Left lung (tissue), 10 donors: ENCODE data around the gene MRPL10. TPM values are rescaled to one million over a fixed set of nuclear protein-coding genes. Genes with fewer than 3 reads are reported as not detected.
A peak's percentile ranks its signal among the peaks of the same experiment; 100 is the strongest.

Experiments
- ATAC-seq: fragments of 200-7000 bp; cut with Tn5 transposase; one replicate; pipeline ENCODE4 v1.9.1; 2020; ENCODE audit warnings: moderate library complexity
- DNase-seq, 4 donors: peaks; one replicate each; pipeline ENCODE4 v3.0.0-alpha.2; 2013 to 2020
- H3K27ac ChIP-seq, 2 donors: fragments of 200-600 bp; sonication (generic) in 1 of 2; one replicate each; pipeline versions ENCODE4 v1.5.0 to v1.8.0; 2020 to 2021
- H3K27me3 ChIP-seq, 2 donors: fragments of 200-600 bp; sonication (generic) in 1 of 2; one replicate each; pipeline versions ENCODE4 v1.5.0 to v1.8.0; 2020 to 2021
- H3K36me3 ChIP-seq, 2 donors: fragments of 200-600 bp; sonication (generic) in 1 of 2; one replicate each; pipeline versions ENCODE4 v1.5.0 to v1.8.0; 2020 to 2021
- H3K4me1 ChIP-seq, 2 donors: fragments of 200-600 bp; one replicate each; pipeline ENCODE4 v1.8.0; 2021
- H3K4me3 ChIP-seq, 2 donors: fragments of 200-600 bp; sonication (generic) in 1 of 2; one replicate each; pipeline versions ENCODE4 v1.5.0 to v1.8.0; 2020 to 2021; ENCODE audit warnings: mild to moderate bottlenecking in 1 of 2
- H3K9me3 ChIP-seq, 2 donors: fragments of 200-600 bp; sonication (generic) in 1 of 2; one replicate each; pipeline versions ENCODE4 v1.5.0 to v1.8.0; 2020 to 2021
- CTCF ChIP-seq, 2 donors: fragments of 200-600 bp; sonication (generic) in 1 of 2; IDR thresholded peaks; one replicate each; pipeline versions ENCODE4 v1.5.0 to v1.8.0; 2021; ENCODE audit warnings: antibody characterized with exemption in 2 of 2
- intact Hi-C, 2 donors: fragments of 100-400 bp; cut with DNase I; formaldehyde crosslinking; loops; one replicate each; pipeline versions ENCODE4 v1.11.2 to v1.14.2; 2022
- polyA plus RNA-seq, 6 donors: library from polyadenylated mRNA; unstranded; fragments of 120-200 nt; gene quantifications; one replicate each; pipeline ENCODE4 v1.2.1, GENCODE V29; 2013; ENCODE audit not compliant: insufficient read length in 6 of 6
- total RNA-seq, 2 donors: library from RNA; stranded (reverse); fragmentation: NEBNext Ultra II Directional; extraction: Animal tissue kit (Norgen Biotek cat#: 25700); gene quantifications; one replicate each; pipeline ENCODE4 v1.2.1, GENCODE V29; 2021
- donor health status: DM: no; HTN: yes; CAD: no.
- donor health status: DM: no; HTN: no; CAD: no.

MRPL10 gene
- total and polyA plus RNA-seq, 8 donors = 26.2 to 55.7 (median 50.6) TPM

DNA sequence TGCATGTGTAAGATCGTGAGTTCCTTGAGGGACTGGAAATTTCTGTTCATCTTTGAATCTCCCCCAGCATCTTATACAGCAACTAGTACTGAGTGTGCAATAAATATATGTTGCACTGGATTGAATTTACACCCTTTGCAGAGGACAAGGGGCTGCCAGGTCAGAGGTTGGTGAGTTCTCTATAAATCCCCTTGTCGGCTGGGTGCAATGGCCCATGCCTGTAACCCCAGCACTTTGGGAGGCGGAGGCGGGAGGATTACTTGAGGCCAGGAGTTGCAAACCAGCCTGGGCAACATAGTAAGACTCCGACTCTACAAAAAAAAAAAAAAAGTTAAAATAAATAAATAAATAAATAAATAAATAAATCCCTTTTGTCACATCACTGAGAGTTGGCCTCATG is 29.0 kb upstream of the MRPL10 start:
- peaks cover 2 to 27% of the 10 kb centered on the region in 2 donors for H3K27me3 ChIP-seq
- no peaks in the 10 kb centered on the region for H3K36me3 ChIP-seq
- no peak overlapping the region for H3K4me3 ChIP-seq
- no peaks in the 10 kb centered on the region for H3K9me3 ChIP-seq
- intact Hi-C loops = no loop called here
- ATAC-seq = no peak
- no peak overlapping the region for H3K27ac ChIP-seq
- TF ChIP-seq CTCF (IDR thresholded peaks at IDR 0.05) = no peak
- H3K4me1 ChIP-seq = peaks cover 0 to 6% of the 10 kb centered on the region in 2 donors
- no peak for DNase-seq

GRCh38 chr17:47857551-47858455 is 26.5 kb upstream of the MRPL10 start:
- ATAC-seq (no peak), DNase-seq (no peak)
- Histone ChIP-seq H3K27me3 (peaks cover 15 to 53% of the 10 kb centered on the region in 2 donors), H3K27ac (no peak overlapping the region), H3K4me3 (no peak overlapping the region), H3K36me3 (no peaks in the 10 kb centered on the region), H3K9me3 (no peaks in the 10 kb centered on the region), H3K4me1 (peaks cover 0 to 5% of the 10 kb centered on the region in 2 donors)
- intact Hi-C loops = no loop called here
- TF ChIP-seq CTCF (IDR thresholded peaks at IDR 0.05) = no peak

GRCh38 chr17:47856830-47857229 is 25.5 kb upstream of the MRPL10 start:
- Histone ChIP-seq H3K4me1 (no peaks in the 10 kb centered on the region), H3K27ac (peak overlapping the region in 1 of 2 donors; percentile 33), H3K27me3 (peaks cover 24 to 63% of the 10 kb centered on the region in 2 donors), H3K36me3 (no peaks in the 10 kb centered on the region), H3K4me3 (no peak overlapping the region), H3K9me3 (no peaks in the 10 kb centered on the region)
- ATAC-seq = no peak
- no peak for DNase-seq
- intact Hi-C loops = no loop called here
- TF ChIP-seq CTCF (IDR thresholded peaks at IDR 0.05) = no peak

DNA sequence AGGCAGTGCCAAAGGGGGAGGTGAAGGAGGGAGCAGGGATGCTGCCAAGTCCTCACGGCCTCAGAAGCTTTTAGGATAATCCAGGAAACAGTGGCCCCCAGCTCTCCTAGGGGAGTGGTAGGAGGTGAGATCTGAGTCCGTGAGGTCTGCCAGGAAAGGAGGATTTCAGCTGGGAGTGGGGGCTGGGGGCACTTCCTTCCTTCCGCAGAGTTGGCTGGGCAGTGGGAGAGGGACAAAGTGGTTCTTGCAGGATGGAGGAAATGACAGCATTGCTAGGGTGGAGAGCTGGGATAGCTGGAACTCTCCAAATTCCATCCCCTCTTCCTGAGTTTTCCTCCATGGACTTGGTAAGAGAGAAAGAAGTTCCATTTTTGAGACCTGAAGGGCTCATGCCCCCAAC is 24.4 kb upstream of the MRPL10 start:
- no peaks in the 10 kb centered on the region for H3K36me3 ChIP-seq
- peaks cover 0 to 7% of the 10 kb centered on the region in 2 donors for H3K4me1 ChIP-seq
- peak overlapping the region; percentile 33 to 59 for H3K27ac ChIP-seq
- no peaks in the 10 kb centered on the region for H3K9me3 ChIP-seq
- no peak for ATAC-seq
- DNase-seq = no peak
- no peak for TF ChIP-seq CTCF (IDR thresholded peaks at IDR 0.05)
- H3K27me3 ChIP-seq = peaks cover 26 to 74% of the 10 kb centered on the region in 2 donors
- intact Hi-C loops = no loop called here
- H3K4me3 ChIP-seq = no peak overlapping the region

DNA sequence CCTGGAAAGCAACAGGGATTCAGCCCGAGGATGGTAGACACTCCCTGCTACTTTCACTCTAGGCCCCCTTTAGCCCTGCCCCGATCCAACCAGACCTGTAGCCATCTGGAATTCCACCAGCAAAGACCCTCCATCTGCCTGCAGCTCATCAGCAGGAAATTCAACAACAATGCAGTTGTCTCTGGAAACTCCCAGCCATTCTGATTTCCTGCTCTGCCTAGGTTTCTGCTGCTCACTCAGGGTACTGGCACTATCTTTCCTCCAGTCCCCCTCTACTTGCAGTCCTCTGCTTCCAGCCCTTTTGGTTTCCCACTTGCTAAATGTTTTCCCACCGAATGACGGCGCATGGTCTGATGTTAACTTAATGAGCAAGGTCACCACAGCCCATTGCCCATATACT is 22.3 kb upstream of the MRPL10 start:
- no peak overlapping the region for H3K27ac ChIP-seq
- H3K9me3 ChIP-seq = no peaks in the 10 kb centered on the region
- no peak overlapping the region for H3K4me3 ChIP-seq
- no peak for DNase-seq
- no peak for ATAC-seq
- peaks cover 0 to 13% of the 10 kb centered on the region in 2 donors for H3K4me1 ChIP-seq
- intact Hi-C loops = no loop called here
- H3K27me3 ChIP-seq = peaks cover 28 to 95% of the 10 kb centered on the region in 2 donors
- no peaks in the 10 kb centered on the region for H3K36me3 ChIP-seq
- no peak for TF ChIP-seq CTCF (IDR thresholded peaks at IDR 0.05)
